HG03442 (cell line): ENCODE results near the gene HAUS2.
"Not testable (repeated sequence)": the region's sequence is repeated elsewhere in the genome, so short reads cannot be mapped to it uniquely, and the experiment has no call there.

Experiments used
- ATAC-seq: cut with Tn5 transposase; IDR thresholded peaks from one replicate; pipeline ENCODE4 v1.9.1; 2021; ENCODE audit warnings: mild to moderate bottlenecking, moderate library complexity; ENCODE audit not compliant: unreplicated experiment

The HAUS2 gene

DNA sequence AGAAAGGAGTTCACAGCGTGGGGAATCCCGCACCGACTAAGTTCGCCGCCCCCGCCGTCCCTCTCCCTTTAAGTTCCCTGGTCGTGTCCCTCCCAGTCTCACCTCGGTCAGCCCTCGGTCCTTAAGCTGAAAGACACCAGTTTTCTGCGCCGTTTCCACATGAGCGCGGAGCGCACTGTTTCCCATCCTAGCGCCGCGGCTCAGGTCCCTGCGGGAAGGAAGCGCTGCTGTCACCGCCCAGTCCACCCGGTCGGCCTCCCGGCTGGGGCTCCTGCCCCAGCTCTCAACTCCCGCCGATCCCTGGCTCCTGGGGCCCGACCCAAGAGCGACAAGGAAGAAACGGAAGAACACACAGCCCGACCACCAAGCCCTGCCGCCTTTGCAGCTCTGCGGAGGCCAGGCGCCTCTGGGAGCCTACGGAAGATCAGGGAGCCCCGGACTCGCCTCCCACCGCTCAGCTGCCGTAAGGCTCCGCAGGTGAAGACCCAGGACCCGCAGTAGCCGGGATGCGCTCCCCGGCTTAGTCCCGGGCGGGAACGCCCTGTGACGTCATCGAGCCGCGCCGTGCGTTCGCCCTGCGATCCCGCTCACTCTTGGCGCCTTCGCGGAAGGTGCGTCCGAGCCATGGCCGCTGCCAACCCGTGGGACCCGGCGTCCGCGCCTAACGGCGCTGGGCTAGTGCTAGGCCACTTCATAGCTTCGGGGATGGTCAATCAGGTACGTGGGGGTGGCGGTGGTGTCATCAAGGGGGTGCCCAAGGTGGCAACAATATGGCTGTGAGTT is at the start of gene HAUS2, which contains the start of gene LRRC57:
TSS of gene HAUS2 (plus strand) at position 590 of the 783 bp plus-strand sequence. CDS start at position 625, 35 bp downstream.
TSS of gene LRRC57 (minus strand) at position 545 of the 783 bp plus-strand sequence. CDS start at position 186, 359 bp downstream.
- peak; percentile 80 for ATAC-seq

DNA sequence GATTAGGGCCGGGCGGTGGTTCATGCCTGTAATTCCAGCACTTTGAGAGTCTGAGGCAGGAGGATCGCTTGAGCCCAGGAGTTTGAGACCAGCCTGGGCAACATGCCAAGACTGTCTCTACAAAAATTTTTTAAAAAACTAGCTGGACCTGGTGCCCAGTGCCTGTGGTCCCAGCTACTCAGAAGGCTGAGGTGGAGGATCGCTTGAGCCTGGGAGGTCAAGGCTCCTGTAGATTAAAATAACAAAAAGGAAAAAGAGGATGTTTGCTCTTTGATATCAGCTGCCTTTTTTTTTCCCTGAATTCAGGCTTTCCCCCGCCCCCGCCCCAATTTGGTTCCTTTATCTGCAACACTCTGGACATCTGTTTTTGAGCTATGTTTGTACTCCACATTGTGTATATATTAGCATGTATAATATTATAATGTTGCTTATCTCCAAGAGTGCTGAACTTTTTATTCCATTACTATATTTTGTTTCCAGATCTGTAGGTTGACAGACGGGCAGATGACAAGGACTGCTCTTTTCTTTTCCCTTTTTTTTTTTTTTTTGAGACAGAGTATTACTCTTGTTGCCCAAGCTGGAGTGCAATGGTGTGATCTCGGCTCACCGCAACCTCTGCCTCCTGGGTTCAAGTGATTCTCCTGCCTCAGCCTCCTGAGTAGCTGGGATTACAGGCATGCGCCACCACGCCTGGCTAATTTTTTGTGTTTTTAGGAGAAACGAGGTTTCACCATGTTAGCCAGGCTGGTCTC is 48.6 kb upstream of the HAUS2 start:
- ATAC-seq = no peak

GRCh38 chr15:42502477-42502876 is 46.2 kb upstream of the HAUS2 start:
- no peak for ATAC-seq

DNA sequence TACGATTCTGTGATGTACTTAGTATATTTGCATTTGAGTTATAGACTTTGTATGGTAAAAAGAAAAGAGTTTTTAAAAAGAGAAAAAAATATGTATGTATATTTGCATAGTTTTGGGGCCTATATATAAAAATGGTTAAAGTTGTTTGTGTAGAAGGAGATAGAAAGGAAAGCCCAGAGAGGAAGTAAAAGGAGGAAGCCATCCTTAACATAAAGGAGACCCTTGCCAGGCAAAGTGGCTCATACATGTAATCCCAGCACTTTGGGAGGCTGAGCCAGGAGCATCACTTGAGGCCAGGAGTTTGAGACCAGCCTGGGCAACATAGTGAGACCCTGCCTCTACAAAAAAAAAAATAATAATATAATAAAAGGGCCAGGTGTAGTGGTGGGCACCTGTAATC is 44.8 kb upstream of the HAUS2 start:
- no peak for ATAC-seq

DNA sequence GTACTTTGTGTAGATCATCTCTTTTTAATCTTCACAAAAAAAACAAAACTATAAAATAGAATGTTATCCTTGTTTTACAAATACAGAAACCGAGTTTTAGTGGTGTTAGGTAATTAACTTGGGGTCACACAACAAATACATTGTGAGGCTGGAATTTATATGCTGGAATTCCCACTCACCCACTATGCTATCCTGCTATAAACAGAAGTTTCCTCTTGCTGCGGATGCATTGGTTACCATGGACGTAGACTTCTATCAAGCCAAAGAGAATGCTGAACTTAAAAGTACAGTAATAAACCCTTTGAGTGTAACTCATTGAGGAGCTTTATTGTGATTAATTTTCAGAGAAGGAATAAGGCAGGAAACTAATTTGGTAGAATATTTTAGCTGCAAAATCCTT is 44.0 kb upstream of the HAUS2 start:
- ATAC-seq = peak; percentile 19

DNA sequence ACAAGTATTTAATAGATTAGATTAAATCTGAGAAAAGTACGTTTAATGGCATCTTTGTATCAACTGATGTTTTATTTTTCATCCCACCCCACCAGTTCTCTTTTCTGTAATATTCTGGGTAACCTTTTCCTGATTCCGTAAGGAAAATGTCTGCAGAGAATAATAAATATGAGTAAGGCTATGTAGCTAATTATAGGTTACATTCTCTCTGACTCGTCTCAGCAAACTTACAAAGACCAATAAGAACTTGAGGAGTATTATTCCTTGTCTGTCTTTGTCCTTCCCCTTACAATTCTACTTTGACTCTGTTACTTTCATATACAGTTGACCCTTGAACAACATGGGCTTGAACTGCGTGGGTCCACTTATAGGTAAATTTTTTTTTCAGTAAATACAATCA is 41.1 kb upstream of the HAUS2 start:
- no peak for ATAC-seq

DNA sequence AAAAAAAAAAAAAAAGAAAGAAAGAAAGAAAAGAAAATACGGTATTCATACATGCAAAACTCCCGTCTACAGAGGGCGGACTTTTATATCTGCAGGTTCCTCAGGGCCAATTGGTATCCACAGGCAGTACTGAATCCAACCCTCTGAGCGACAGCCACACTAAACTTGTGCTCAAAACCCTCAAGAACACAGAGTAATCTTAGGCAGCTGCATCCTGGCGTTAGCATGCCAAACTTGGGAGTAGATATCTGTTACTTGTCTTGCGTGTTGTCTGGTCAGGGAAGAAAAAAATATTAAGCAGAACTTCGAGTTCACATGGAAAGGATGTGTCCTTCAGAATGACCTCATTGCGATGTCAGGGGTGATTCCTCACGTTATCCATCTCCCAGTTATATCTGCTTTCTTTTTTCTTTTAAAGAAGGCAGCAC is 40.4 kb upstream of the HAUS2 start:
- ATAC-seq = no peak

- no peak for ATAC-seq
Measured at GRCh38 chr15:42510258-42511006, 38.2 kb upstream of the HAUS2 start.

- ATAC-seq = no peak
Measured at GRCh38 chr15:42511007-42511391, 37.6 kb upstream of the HAUS2 start.

DNA sequence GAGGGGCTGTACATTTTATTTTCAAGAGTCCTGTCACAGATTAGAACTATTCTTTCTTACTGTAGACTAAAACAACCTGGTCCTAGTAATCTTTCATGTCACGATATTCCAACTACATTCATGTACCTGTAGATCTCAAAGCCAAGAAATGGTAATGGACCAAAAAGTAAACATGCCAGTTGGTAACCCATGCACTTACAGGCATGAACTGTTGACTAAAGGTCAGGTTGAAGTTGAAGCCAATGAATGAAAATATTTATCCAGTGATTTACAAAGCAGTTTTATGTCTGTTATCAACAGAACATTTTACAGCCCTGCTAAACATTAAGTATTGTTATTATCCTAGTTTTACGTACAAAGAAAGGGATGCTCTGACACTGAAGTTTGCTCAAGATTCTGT is 25.3 kb upstream of the HAUS2 start:
- ATAC-seq = no peak

DNA sequence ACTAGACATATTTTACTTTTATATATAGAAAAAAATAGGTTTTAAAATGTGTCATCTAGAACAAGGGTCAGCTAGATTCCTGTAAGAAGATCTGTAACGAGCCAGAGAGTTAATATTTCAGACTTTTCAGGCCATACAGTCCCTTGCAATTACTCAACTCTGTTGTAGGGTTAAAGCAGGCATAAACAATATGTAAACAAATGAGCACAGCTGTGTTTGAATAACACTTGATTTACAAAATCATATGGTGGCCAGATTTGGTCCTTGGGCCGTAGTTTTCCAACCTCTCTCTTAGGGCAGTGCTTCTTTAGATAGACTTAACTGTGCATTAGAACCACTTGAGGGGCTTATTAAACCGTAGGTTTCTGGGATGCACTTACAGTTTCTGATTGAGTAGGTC is 19.7 kb upstream of the HAUS2 start:
- no peak for ATAC-seq

GRCh38 chr15:42533246-42533645 is 15.4 kb upstream of the HAUS2 start:
- ATAC-seq = no peak

DNA sequence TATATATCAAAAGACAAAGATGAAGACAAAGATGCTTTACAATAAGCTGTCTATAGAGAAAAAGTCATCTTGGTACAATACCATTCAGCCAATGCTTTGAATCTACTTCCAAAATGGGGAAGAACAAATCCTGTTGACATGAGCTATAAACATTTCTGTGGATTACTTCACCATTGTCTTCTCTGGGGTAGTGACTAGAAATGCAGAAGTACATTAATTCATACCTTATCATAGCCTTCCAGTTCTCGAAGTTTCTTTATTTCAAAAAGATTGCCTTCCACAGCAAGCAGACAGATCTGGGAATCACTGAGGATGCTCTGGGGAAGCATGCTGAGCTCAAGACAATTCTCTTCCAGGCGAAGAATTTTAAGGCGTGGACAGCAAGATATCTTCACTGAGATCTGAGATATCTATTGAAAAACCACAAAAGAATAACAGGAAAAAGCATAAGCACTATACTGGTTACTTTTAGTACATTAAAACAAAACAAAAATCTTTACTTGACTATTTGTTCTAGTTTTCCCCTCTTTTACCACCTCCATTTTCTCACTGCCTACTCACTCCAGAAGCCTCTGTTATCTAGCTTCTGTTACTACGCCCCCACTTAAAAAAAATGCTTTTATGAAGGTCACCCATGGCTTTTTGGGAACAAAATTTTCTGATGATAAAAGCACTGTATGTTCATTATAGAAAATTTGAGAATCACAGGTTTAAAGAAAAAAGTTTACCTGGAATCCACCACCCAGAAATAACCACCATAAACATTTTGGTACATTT is 3.6 kb upstream of the HAUS2 start:
- no peak for ATAC-seq

DNA sequence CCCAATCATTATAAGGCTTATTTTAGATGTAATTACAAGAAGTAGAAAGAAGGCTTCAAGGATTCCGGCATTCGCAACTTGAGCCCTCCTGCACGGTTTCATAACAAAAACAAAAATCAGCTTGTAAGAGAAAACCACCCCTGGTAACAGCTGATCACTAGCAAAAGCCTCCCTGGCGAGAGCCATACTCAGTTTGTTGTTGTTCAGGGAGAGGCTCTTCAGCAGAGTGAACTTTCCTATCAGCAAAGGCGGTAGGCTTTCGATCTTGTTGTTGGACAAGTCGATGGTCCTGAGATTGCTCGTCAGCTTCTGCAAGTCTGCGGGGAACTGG is 755 bp upstream of the HAUS2 start:
- ATAC-seq = peak; percentile 12

DNA sequence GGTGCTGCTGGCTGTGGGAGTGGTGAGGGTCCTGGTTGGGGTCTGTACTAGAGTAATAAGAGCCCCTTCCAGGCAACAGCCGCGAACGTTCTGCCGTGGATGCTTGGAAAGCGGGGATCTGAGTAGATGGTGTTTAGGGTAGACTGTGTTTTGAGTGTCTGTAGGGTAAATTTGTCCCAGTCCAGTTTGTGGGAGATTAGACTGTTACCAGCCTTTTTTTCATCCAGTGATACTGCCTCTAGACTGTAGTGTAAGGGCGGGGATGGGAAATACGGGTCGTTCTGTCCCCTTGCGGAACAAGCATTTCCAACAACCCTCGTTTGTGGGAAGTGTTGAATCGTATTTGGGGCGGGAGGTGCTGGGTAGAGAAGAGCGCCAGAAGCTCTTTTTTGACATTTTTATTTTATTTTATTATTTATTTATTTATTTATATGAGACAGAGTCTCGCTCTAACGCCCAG is 424 bp downstream of the HAUS2 start:
- ATAC-seq = peak; percentile 26

GRCh38 chr15:42549741-42550392 is 1.2 kb downstream of the HAUS2 start:
- ATAC-seq = no peak

- no peak for ATAC-seq
Measured at GRCh38 chr15:42553554-42553953, 4.9 kb downstream of the HAUS2 start.

DNA sequence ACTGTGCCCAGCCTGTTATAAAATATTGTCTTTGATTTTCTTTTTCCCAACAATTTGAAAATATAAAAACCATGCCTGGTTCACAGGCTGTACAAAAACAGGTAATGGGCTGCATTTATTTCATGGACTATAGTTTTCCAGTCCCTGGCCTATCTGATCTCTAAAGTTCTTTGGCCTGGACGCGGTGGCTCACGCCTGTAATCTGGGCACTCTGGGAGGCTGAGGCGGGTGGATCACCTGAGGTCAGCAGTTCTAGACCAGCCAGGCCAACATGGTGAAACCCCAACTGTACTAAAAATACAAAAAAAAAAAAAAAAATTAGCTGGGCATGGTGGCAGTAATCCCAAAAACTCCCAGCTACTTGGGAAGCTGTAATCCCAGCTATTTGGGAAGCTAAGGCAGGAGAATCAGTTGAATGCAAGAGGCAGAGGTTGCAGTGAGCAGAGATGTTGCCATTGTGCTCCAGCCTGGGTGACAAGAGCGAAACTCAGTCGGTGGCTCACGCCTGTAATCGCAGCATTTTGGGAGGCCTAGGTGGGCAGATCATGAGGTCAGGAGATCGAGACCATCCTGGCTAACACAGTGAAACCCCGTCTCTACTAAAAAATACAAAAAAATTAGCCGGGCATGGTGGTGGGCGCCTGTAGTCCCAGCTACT is 8.0 kb downstream of the HAUS2 start:
- ATAC-seq = not testable (repeated sequence)

GRCh38 chr15:42558739-42559138 is 10.1 kb downstream of the HAUS2 start:
- ATAC-seq = no peak
